ENCODE data around the gene ALOX12.
"Not testable (repeated sequence)": the region's sequence is repeated elsewhere in the genome, so short reads cannot be mapped to it uniquely, and the experiment has no call there.

The ALOX12 gene

DNA sequence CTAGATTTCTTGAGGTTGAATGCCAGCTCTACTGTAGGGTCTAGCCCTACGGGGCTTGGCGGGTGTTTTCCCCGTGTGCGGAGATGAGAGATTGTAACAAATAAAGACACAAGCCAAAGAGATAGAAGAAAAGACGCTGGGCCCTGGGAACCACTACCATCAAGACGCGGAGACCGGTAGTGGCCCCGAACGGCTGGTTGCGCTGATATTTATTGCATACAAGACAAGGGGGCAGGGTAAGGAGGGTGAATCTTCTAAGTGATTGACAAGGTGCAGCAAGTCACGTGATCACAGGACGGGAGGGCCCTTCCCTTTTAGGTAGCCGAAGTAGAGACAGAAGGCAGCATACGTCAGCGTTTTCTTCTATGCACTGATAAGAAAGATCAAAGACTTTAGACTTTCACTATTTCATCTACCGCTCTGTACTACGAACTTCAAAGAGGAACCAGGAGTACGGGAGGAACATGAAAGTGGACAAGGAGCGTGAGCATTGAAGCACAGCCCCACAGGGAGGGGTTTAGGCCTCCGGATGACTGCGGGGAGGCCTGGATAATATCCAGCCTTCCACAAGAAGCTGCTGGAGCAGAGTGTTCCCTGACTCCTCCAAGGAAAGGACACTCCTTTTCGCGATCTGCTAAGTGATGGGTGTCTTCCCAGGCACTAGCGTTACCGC, 51.0 kb downstream of the ALOX12 start:
- DNase-seq = not testable (repeated sequence)

DNA sequence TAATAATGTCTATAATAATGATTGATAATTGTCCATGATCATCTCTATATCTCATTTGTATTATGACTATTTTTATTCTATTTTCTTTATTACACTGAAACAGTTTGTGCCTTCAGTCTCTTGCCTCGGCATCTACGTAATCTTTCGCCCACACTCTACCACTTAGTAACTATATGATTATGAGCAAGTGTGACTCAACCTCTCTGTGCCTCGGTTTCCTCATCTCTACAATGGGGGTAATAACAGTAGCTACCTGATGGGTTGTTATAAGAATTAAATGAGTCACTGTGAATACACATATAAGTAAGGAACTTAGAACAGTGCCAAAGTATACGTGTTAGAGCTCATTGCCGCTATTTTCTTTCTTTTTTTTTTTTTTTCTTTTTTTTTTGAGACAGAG, 51.7 kb downstream of the ALOX12 start:
- no peak for DNase-seq

DNA sequence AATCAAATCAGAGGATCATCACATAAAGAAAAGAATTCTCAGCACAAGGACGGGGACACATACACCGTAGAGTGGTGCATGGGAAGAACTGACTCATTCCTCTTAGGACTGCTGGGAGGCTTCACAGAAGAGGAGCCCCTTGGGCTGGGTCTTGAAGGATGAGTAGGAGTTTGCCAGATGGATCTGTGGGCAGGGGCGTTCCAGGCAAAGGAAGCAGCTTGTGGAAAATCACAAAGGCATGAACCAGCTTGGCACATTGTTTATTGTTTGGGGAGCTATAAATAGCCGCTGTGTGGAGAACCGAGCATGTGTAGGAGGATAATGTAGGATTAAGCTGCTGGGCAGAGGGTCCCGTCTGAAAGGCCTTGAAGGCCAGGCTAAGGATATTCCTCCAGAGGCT, 53.1 kb downstream of the ALOX12 start:
- DNase-seq = no peak

DNA sequence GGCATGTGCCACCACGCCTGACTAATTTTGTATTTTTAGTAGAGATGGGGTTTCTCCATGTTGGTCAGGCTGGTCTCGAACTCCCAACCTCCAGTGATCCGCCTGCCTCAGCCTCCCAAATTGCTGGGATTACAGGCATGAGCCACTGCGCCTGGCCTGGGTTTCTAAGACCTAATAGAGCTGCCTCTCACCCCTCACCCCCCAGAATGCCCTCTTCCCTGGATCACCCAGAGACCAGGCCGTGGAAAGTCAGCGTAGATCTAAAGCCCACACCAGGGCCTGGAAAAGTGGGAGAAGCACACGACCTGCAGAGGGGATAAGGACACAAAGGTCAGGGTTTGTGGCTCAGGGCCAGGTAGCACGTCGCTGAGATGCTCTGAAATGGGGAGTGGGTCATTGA, 54.7 kb downstream of the ALOX12 start:
- not testable (repeated sequence) for DNase-seq

DNA sequence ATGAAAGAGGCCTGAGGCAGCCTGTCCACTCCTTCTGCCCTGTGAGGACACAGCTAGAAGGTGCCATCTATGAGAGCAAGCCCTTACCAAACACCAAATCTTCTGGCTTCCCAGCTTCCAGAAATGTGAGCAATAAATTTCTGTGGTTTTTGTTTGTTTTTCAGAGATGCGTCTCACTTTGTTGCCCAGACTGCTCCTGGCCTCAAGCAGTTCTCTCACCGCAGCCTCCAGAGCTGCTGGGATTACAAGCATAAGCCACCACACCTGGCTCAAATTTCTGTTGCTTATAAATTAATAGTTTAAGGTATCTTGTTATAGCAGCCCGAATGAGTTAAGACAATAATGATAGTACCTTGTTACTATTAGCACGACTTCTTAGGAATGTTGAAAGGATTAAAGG, 60.5 kb downstream of the ALOX12 start:
- DNase-seq = no peak

DNA sequence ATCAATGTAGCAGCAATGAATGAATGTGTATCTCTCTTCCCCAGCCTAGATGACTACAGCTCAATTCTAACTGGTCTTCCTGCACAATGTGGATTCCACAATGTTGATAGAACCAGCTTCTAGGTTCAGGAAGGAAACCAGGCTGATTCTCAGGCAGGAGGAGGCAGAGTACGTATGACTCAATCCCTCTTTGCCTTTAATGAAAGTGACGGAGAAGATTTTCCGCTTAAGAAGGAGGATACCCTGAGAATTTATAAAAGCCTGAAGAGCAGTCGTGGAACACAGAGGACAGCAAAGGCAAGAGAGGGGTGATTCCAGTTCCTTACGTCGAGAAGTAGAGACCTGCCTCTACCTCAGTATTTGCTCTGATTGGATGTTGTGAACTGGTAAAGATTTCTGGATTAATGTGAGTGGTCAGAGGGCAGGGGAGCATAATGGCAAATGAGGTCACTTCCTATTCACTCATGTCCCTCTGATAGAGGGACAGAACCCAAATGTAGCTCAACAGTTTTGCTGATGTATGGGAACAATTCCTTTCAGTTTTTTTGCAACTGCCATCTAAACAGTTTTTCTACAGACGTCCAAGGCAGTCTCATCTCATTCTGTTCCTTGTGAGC, 63.1 kb downstream of the ALOX12 start:
- DNase-seq = no peak
